Activated T-cell treated with anti-CD3 and anti-CD28 coated beads, Interleukin-2, amount 50 U/mL, for 72 hours (primary cell): ENCODE measurements around the gene ABCC3. TPM values are rescaled to one million over a fixed set of nuclear protein-coding genes. Genes with fewer than 3 reads are reported as not detected.

ENCODE experiments used
- ATAC-seq, 2 donors: fragments of 150-1000 bp; cut with Tn5 transposase; replicated peaks in 1 of 2; 2 replicates each; pipeline ENCODE4 v1.10.0; 2021; ENCODE audit warnings: moderate library complexity in 2 of 2, mild to moderate bottlenecking in 1 of 2
- DNase-seq, 2 donors: peaks; one replicate each; pipeline ENCODE4 v3.0.0; 2021 to 2022; ENCODE audit warnings: mixed read lengths in 1 of 2
- H3K27ac Mint-ChIP-seq: one replicate; pipeline ENCODE4 v1.8.0; 2022; ENCODE audit warnings: mild to moderate bottlenecking, moderate library complexity, mixed read lengths
- H3K27me3 Mint-ChIP-seq: one replicate; pipeline ENCODE4 v1.8.0; 2022; ENCODE audit warnings: low read depth, mixed read lengths
- H3K36me3 Mint-ChIP-seq, 2 donors: one replicate each; pipeline ENCODE4 v1.8.0; 2022; ENCODE audit warnings: mixed read lengths in 2 of 2, mild to moderate bottlenecking in 1 of 2; ENCODE audit not compliant: insufficient read depth in 2 of 2
- H3K4me1 Mint-ChIP-seq: one replicate; pipeline ENCODE4 v1.8.0; 2022; ENCODE audit warnings: low read depth, mixed read lengths
- H3K4me3 Mint-ChIP-seq, 2 donors: one replicate each; pipeline ENCODE4 v1.8.0; 2022; ENCODE audit warnings: mild to moderate bottlenecking in 2 of 2, mixed read lengths in 2 of 2, moderate library complexity in 2 of 2
- H3K9me3 Mint-ChIP-seq, 2 donors: one replicate each; pipeline ENCODE4 v1.8.0; 2022; ENCODE audit warnings: mixed read lengths in 2 of 2
- total RNA-seq, 2 donors: library from RNA; stranded (reverse); gene quantifications; one replicate each; pipeline ENCODE4 v1.2.3, GENCODE V29; 2022

ABCC3 gene
- total RNA-seq, 2 donors from 2014 or later, result not detected

DNA sequence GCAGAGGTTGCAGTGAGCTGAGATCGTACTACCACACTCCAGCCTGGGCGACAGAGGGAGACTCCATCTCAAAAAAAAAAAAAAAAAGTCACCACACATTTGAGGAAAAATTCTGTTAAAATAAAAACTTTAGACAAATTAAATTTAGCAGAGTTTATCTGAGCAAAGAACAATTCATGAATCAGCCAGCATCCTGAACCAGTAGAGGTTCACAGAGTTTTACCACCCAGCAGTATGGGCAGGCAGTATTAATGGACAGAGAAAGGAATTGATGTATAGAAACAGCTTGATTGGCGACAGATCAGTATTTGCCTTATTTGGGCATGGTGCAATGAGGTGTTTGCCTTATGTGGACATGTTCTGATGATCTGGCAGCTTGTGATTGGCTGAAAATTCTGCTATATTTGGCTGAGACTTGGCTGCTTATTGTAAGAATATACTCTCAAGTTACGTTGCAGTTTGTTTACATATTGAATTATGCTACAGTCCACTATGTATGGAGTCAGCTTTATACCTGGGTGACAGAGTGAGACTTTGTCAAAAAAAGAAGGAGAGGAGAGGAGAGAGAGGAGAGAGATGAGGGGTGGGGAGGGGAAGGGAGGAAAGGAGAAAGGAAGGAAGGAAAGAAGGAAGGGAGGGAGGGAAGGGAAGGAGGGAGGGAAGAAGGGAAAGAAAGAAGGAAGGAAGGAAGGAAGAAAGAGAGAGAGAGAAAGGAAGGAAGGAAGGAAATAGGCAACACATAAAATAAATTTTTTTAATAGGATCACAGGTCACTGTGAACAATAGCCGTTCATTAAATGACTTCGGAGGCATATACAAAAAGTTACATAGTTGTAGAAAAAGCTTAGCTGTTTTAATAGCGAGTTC is 14.6 kb downstream of the ABCC3 start:
- DNase-seq, result no peak
- H3K27me3 Mint-ChIP-seq, result peaks cover 20% of the 10 kb centered on the region

DNA sequence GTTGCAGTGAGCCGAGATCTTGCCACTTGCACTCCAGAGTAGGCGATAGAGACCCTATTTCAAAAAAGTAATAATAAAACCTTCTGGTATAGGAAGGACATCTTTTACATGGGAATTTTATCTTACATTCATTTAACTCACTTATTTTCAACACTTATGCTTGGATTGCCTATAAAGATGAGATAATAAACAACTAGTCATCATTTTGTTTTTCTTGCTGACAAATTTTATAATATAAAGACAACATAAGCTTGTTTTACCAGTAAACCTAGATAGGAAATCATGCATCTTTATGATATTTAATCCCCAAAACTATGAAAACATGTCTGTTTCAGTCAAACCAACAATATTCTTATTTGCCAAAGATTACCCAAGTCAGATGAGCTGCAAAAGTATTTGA is 17.0 kb downstream of the ABCC3 start:
- no peaks in the 10 kb centered on the region for H3K4me1 Mint-ChIP-seq
- no peaks in the 10 kb centered on the region for H3K36me3 Mint-ChIP-seq
- H3K9me3 Mint-ChIP-seq, result no peaks in the 10 kb centered on the region
- peaks cover 11% of the 10 kb centered on the region for H3K27me3 Mint-ChIP-seq
- no peak overlapping the region for H3K4me3 Mint-ChIP-seq
- no peak for DNase-seq
- no peak overlapping the region for H3K27ac Mint-ChIP-seq
- ATAC-seq, result no peak

More for the DNA sequence above, 14.6 kb downstream of the ABCC3 start:
- no peaks in the 10 kb centered on the region for H3K4me1 Mint-ChIP-seq
- no peak overlapping the region for H3K27ac Mint-ChIP-seq
- no peak overlapping the region for H3K4me3 Mint-ChIP-seq
- H3K9me3 Mint-ChIP-seq, result no peaks in the 10 kb centered on the region
- no peaks in the 10 kb centered on the region for H3K36me3 Mint-ChIP-seq
- no peak for ATAC-seq

DNA sequence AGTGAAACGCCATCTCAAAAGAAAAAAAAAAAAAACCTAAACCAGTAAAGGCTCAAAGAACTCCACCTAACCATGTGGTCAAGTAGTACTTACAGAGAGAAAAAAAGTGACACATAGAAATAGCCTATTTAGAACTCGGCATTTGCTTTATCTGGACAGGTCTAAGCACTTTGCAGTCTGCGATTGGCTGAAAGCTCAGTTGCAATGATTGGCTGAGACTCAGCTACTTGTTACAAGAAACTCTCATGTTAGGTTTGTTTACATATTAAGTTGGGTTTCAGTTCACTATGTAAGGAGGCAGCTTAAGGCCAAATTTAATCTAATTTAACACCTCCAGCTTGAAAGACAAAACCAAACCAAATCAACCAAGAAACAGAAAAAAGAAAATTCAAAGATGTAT is 19.1 kb downstream of the ABCC3 start:
- Mint-ChIP-seq H3K9me3 (no peaks in the 10 kb centered on the region), H3K27me3 (peaks cover 11% of the 10 kb centered on the region), H3K27ac (no peak overlapping the region), H3K4me1 (no peaks in the 10 kb centered on the region), H3K4me3 (no peak overlapping the region), H3K36me3 (no peaks in the 10 kb centered on the region)
- ATAC-seq, result no peak
- DNase-seq, result no peak

DNA sequence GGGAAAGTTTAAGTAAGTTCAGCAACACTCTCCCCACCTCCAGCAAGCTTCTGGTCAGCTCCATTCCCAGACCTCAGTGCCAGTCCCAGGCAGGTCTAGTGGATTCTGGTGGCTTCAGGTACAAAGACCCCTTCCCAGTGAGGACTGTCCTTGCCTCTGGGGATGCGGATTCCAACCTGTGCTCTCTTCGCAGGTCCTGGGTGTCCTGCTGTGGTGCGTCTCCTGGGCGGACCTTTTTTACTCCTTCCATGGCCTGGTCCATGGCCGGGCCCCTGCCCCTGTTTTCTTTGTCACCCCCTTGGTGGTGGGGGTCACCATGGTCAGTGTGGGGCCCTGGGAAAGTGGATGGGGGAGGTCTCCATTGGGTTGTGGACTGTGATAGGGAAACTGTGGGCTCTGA is 21.8 kb downstream of the ABCC3 start:
- peaks cover 6% of the 10 kb centered on the region for H3K27me3 Mint-ChIP-seq

DNA sequence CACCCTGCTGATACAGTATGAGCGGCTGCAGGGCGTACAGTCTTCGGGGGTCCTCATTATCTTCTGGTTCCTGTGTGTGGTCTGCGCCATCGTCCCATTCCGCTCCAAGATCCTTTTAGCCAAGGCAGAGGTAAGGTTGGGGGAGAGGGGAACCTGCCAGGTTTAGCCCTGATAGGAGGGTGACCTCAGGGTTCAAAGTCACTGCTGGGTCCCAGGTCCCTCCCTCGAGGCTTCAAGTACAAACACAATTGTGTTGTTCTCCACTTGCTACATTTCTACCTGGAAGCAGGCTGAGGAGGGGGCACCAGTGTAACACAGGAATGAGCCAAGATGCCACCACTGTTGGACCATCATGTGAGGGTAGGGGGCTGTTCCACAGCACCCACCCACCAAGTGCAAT is 22.4 kb downstream of the ABCC3 start:
- ATAC-seq (no peak), DNase-seq (no peak)
- no peaks in the 10 kb centered on the region for H3K9me3 Mint-ChIP-seq
- H3K4me1 Mint-ChIP-seq, result peaks cover 14% of the 10 kb centered on the region
- H3K27ac Mint-ChIP-seq, result no peak overlapping the region
- H3K27me3 Mint-ChIP-seq, result peaks cover 6% of the 10 kb centered on the region
- no peak overlapping the region for H3K4me3 Mint-ChIP-seq
- H3K36me3 Mint-ChIP-seq, result no peaks in the 10 kb centered on the region

More for the DNA sequence above, 21.8 kb downstream of the ABCC3 start:
- DNase-seq (no peak), ATAC-seq (no peak)
- no peak overlapping the region for H3K4me3 Mint-ChIP-seq
- no peaks in the 10 kb centered on the region for H3K36me3 Mint-ChIP-seq
- H3K4me1 Mint-ChIP-seq, result peaks cover 9% of the 10 kb centered on the region
- no peak overlapping the region for H3K27ac Mint-ChIP-seq
- H3K9me3 Mint-ChIP-seq, result no peaks in the 10 kb centered on the region

DNA sequence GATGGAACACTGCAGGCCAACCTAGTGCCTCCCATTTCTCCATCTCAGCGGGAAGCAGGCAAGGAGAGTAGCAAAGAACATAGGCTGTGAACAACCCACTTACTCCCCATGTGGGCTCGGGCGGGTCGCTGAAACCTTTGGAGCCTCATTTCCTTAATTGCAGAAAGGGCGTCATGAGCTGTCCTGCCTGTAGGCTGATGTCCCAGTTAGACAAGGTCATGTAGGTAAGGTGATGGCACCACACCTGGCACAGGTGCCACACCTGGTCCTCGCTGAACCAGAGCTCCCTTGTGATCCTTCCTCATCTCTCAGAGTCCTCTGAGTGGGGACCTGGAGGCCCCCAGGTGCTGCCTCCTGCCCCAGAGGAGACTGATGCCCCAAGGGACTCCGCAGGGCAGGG is 22.9 kb downstream of the ABCC3 start:
- Mint-ChIP-seq H3K27me3 (peaks cover 6% of the 10 kb centered on the region), H3K27ac (no peak overlapping the region), H3K36me3 (no peaks in the 10 kb centered on the region), H3K4me1 (peaks cover 20% of the 10 kb centered on the region), H3K9me3 (no peaks in the 10 kb centered on the region), H3K4me3 (no peak overlapping the region)
- ATAC-seq (no peak), DNase-seq (no peak)

DNA sequence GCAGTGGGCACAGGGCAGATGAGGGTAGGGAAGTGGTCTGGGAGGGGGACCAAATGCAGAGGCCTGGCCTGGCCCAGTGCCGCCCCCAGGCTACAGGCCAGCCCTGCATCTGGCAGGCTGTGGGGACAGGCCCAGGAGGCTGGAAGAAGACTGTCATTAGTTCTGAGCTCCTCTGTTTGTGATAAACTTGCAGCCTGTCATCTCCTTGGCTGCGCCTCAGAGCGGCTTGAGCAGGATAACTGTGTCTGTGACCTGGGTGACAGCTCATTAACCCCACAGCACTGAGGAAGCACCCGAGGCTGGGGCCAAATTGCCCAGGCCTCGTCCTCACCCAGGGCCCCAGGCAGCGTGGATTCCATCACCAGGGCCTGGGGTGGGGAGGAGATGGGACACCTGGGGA is 23.9 kb downstream of the ABCC3 start:
- ATAC-seq (no peak), DNase-seq (no peak)
- H3K27me3 Mint-ChIP-seq, result peaks cover 6% of the 10 kb centered on the region
- no peaks in the 10 kb centered on the region for H3K36me3 Mint-ChIP-seq
- H3K9me3 Mint-ChIP-seq, result no peaks in the 10 kb centered on the region
- no peak overlapping the region for H3K27ac Mint-ChIP-seq
- no peak overlapping the region for H3K4me3 Mint-ChIP-seq
- H3K4me1 Mint-ChIP-seq, result peaks cover 22% of the 10 kb centered on the region

DNA sequence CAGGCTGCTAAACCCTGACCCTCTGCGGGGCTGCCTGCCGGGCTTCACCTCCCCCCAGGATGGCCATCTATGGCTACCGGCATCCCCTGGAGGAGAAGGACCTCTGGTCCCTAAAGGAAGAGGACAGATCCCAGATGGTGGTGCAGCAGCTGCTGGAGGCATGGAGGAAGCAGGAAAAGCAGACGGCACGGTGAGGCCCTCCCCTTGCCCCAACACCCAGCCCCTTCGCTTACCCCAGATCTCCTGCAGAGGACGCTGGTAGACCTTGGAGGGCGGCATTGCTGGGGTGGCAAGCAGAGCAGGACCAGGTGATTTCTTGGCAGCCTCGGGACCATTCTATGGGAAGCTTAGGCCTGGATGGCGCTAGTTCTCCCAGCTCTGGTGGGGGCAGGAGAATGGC is 24.5 kb downstream of the ABCC3 start:
- Mint-ChIP-seq H3K27me3 (peaks cover 6% of the 10 kb centered on the region), H3K9me3 (no peaks in the 10 kb centered on the region), H3K4me3 (no peak overlapping the region), H3K4me1 (peaks cover 22% of the 10 kb centered on the region), H3K36me3 (no peaks in the 10 kb centered on the region), H3K27ac (no peak overlapping the region)
- ATAC-seq (no peak), DNase-seq (no peak)

DNA sequence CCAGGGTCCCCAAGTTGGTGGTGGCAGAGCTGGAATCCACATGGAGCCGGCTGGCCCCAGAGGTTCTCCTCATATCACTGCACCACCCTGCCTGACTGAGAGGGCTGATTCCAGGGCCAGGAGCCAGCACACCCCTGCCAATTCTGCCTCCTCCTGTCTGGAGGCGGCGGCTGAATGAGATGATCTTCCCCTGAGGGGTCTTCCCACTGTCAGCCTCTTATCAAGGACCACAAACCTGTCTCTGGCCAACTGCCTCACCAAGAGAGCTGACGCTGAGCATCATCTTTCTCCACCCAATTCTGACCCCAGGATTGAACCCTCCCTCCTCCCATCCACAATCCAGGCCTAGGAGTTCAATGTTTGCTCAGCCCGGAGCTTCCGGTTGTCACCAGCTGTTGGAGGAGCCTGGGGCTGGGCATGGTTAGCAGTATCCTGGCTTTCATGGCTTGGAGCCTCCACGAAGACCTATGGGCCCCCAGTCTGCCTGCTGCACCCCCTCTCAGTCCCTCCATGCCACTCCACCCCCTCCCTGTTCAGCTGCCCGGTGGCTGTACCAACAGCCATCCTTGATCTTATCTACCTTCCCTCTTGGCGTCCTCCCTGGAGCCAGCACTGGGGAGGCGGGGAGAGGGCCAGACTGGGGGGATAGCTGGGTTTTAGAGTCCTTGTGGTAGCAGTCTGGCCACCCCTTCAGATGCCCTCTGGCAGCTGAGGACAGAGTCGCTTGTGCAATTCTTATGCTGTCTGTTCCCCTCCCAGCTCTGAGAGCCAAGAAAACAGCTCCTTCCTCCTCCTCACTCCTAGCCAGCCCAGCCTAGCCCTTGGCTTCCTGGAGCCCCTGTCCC is 25.6 kb downstream of the ABCC3 start:
- no peak overlapping the region for H3K4me3 Mint-ChIP-seq
- ATAC-seq (no peak), DNase-seq (no peak)
- H3K27me3 Mint-ChIP-seq, result peaks cover 6% of the 10 kb centered on the region
- H3K27ac Mint-ChIP-seq, result no peak overlapping the region
- H3K4me1 Mint-ChIP-seq, result peaks cover 22% of the 10 kb centered on the region
- no peaks in the 10 kb centered on the region for H3K36me3 Mint-ChIP-seq
- H3K9me3 Mint-ChIP-seq, result no peaks in the 10 kb centered on the region

DNA sequence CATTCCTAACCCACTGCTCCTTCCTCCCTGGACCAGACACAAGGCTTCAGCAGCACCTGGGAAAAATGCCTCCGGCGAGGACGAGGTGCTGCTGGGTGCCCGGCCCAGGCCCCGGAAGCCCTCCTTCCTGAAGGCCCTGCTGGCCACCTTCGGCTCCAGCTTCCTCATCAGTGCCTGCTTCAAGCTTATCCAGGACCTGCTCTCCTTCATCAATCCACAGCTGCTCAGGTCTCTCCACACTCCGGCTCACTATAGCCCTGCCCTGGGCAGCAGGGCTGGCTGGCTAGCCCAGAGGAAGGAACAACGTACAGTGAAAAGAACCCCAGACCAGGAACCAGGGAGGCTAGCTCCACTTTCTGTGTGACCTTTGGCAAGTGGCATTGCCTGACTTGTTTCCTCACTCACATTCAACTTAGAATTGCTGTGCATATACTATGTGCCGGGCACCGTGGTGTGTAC is 26.2 kb downstream of the ABCC3 start:
- DNase-seq (no peak), ATAC-seq (no peak)
- H3K27me3 Mint-ChIP-seq, result peaks cover 6% of the 10 kb centered on the region
- H3K4me3 Mint-ChIP-seq, result no peak overlapping the region
- H3K9me3 Mint-ChIP-seq, result no peaks in the 10 kb centered on the region
- H3K27ac Mint-ChIP-seq, result no peak overlapping the region
- peaks cover 22% of the 10 kb centered on the region for H3K4me1 Mint-ChIP-seq
- H3K36me3 Mint-ChIP-seq, result no peaks in the 10 kb centered on the region

DNA sequence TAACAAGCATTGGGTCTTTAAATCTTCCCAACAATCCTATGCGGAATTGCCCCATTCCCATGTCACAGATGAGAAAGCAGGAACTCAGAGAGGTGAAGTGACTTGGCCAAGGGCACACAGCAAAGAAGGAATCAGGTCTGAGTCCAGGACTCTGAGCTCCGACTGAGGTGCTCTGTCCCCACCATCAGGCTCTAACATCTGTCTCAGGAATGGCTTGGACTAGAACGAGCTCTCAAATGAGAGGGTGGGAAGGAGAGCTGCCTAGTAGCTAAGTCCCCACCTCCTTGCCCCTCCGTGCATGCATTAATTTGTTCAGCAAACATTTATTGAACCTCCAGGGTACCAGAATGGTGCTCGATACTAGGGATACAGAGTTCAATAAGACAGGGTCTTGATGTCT is 26.7 kb downstream of the ABCC3 start:
- H3K9me3 Mint-ChIP-seq, result no peaks in the 10 kb centered on the region
- ATAC-seq (peak in 1 of 2 donors; percentile 22), DNase-seq (no peak)
- no peaks in the 10 kb centered on the region for H3K36me3 Mint-ChIP-seq
- H3K27me3 Mint-ChIP-seq, result peaks cover 6% of the 10 kb centered on the region
- H3K4me1 Mint-ChIP-seq, result peaks cover 22% of the 10 kb centered on the region
- H3K4me3 Mint-ChIP-seq, result peak overlapping the region in 1 of 2 donors; percentile 15
- no peak overlapping the region for H3K27ac Mint-ChIP-seq

DNA sequence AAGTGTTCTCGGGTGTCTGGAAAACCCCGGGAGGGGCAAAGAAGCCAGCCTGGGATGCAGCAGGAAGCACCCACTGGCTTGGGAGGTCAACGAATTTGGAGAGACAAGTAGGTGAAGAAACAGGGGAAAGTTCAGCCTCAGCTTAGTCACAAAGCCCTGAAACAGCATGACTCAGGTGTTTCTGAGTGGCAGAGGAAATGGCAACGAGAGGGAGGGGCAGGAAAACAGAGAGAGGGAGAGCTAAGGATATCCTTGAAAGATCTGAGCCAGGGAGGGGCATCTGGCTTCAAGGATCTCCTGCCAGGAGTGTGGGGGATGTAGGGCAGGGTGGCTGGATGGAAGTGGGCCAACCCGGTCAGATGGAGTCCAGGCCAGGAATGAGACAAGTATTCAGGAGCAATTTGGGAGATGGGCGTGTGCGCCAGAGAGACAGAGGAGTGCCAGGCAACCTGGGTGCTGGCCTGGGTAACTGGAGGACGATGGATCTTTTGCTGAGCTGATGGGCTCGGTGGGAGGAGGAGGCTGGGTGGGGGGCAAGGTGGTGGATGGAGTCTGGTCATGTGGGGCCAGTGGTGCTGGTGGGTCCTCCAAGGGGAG is 27.2 kb downstream of the ABCC3 start:
- no peaks in the 10 kb centered on the region for H3K9me3 Mint-ChIP-seq
- peaks cover 6% of the 10 kb centered on the region for H3K27me3 Mint-ChIP-seq
- peak; percentile 36 to 41 for DNase-seq
- H3K4me3 Mint-ChIP-seq, result peak overlapping the region; percentile 15 to 49
- peaks cover 22% of the 10 kb centered on the region for H3K4me1 Mint-ChIP-seq
- ATAC-seq, result peak; percentile 79 to 91
- H3K36me3 Mint-ChIP-seq, result no peaks in the 10 kb centered on the region
- H3K27ac Mint-ChIP-seq, result peak overlapping the region; percentile 55

DNA sequence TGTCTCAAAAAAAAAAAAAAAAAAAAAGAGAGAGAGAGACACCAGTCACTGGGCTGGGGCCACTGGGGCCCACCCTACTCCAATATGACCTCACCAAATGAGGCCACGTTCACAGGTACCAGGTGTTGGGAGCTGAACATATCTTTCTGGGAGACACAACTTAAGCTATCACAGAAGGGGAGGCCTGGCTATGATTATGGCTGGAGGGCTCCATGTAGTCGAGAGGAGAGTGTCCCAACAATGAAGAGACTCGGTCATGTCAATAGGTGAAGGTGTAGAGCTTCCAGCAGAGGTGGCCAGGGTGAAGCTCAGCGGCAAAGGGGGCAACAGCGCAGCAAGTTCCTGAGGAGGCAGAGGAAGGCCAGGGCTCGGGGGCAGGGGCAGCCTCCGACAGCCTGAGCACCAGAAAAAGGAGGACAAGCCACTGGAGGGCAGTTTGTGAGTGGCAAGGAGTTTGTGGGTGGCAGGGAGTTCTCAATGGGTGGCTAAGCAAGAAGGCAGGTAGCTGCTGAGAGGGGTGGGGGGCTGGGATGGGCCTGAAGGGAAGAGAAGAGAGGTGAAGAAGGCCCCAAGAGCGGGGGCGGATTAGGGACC is 28.0 kb downstream of the ABCC3 start:
- DNase-seq (no peak), ATAC-seq (no peak)
- Mint-ChIP-seq H3K36me3 (no peaks in the 10 kb centered on the region), H3K27me3 (peaks cover 6% of the 10 kb centered on the region), H3K9me3 (no peaks in the 10 kb centered on the region), H3K4me3 (no peak overlapping the region), H3K27ac (peak overlapping the region; percentile 40), H3K4me1 (peaks cover 22% of the 10 kb centered on the region)
